Activated effector memory CD4-positive, alpha-beta T cell treated with anti-CD3 and anti-CD28 coated beads, Interleukin-2, amount 50 U/mL, for 16 hours (primary cell): Measurements from ENCODE around the gene HOXA11.

Experiments
- DNase-seq: peaks from one replicate; pipeline ENCODE4 v3.0.0-alpha.2; 2020

HOXA11 gene

GRCh38 chr7:27179503-27180430 is 5.3 kb downstream of the HOXA11 start:
- peak; percentile 84 for DNase-seq

GRCh38 chr7:27179030-27179429 is 6.0 kb downstream of the HOXA11 start:
- peak; percentile 30 for DNase-seq

GRCh38 chr7:27178366-27178765 is 6.7 kb downstream of the HOXA11 start:
- peak; percentile 30 for DNase-seq

- no peak for DNase-seq
These were observed 7.2 kb downstream of the HOXA11 start for GRCh38 chr7:27177795-27178320.

- DNase-seq, result peak; percentile 44
These were observed 7.9 kb downstream of the HOXA11 start for GRCh38 chr7:27176962-27177794.

GRCh38 chr7:27176524-27176845 is 8.5 kb downstream of the HOXA11 start:
- no peak for DNase-seq

- peak; percentile 53 for DNase-seq
These were observed 9.2 kb downstream of the HOXA11 start for GRCh38 chr7:27175626-27176523.

GRCh38 chr7:27174874-27175625 is 10.0 kb downstream of the HOXA11 start:
- peak; percentile 38 for DNase-seq

GRCh38 chr7:27173956-27174873 is 10.8 kb downstream of the HOXA11 start, which contains the start of gene HOXA10:
HOXA10 (minus strand) TSS chr7:27174320; CDS start chr7:27174306, 14 bp downstream.
- DNase-seq, result peak; percentile 50

GRCh38 chr7:27173511-27173955 is 11.5 kb downstream of the HOXA11 start:
- peak; percentile 71 for DNase-seq

- DNase-seq, result peak; percentile 65
These were observed 12.1 kb downstream of the HOXA11 start for GRCh38 chr7:27172823-27173510.

GRCh38 chr7:27172315-27172774 is 12.7 kb downstream of the HOXA11 start:
- DNase-seq, result peak; percentile 62

GRCh38 chr7:27171637-27172314 is 13.3 kb downstream of the HOXA11 start:
- peak; percentile 62 for DNase-seq

GRCh38 chr7:27171325-27171636 is 13.8 kb downstream of the HOXA11 start:
- DNase-seq, result peak; percentile 60

- DNase-seq, result no peak
These were observed 14.4 kb downstream of the HOXA11 start for GRCh38 chr7:27170426-27171324.

GRCh38 chr7:27169658-27170425 is 15.2 kb downstream of the HOXA11 start:
- peak; percentile 57 for DNase-seq

GRCh38 chr7:27168265-27168947 is 16.6 kb downstream of the HOXA11 start:
- DNase-seq, result no peak
